ENCODE measurements around the gene ZDHHC22. TPM values are rescaled to one million over a fixed set of nuclear protein-coding genes. Genes with fewer than 3 reads are reported as not detected.

ZDHHC22 gene
- total RNA-seq, 1 experiment from 2014 or later: 0.46 TPM

GRCh38 chr14:77110286-77110685 lies 31.3 kb downstream of the ZDHHC22 start:
- H3K4me3 ChIP-seq (ENCODE audit: low read depth in 2 of 2, low read length in 2 of 2): no peak overlapping the region
- DNase-seq (ENCODE audit: low read depth, low spot score): no peak
- ChIA-PET CTCF (no interaction called here), POLR2A (no interaction called here)
- no peaks in the 10 kb centered on the region for H3K9me3 ChIP-seq (ENCODE audit: control insufficient read depth, insufficient read depth, low read depth, low read length)
- intact Hi-C loops (cut with micrococcal nuclease; ENCODE audit: unreplicated experiment) (no loop called here), in situ Hi-C loops (cut with HindIII; ENCODE audit: low pct_unique_long_range_greater_than_20kb, low sequenced_read_pairs) (no loop called here)
- H3K27ac ChIP-seq (ENCODE audit: low read length): no peak overlapping the region
- TF ChIP-seq CTCF (IDR thresholded peaks at IDR 0.05) (no peak), REST (IDR thresholded peaks at IDR 0.05; ENCODE audit: insufficient read depth in 1 of 2, low read depth in 2 of 2, low read length in 1 of 2) (no peak), TCF7L2 (IDR thresholded peaks at IDR 0.05; ENCODE audit: low read depth, low read length) (no peak), SIN3A (IDR thresholded peaks at IDR 0.05; ENCODE audit: borderline replicate concordance, insufficient read depth, low read depth, low read length) (no peak), POLR2AphosphoS5 (IDR thresholded peaks at IDR 0.05; ENCODE audit: low read depth, low read length) (no peak)
- peaks cover 13% of the 10 kb centered on the region for H3K36me3 ChIP-seq (ENCODE audit: control insufficient read depth, insufficient read depth, low read length)
- no peaks in the 10 kb centered on the region for H3K27me3 ChIP-seq (ENCODE audit: control insufficient read depth, insufficient read depth, low read length)
- ATAC-seq: no peak
- H3K4me1 ChIP-seq (ENCODE audit: control insufficient read depth, insufficient read depth, low read length): no peaks in the 10 kb centered on the region
- BruUV-seq (replicated peaks): no TSS peak

GRCh38 chr14:77109656-77110055 lies 31.9 kb downstream of the ZDHHC22 start:
- ATAC-seq (no peak), DNase-seq (ENCODE audit: low read depth, low spot score) (no peak)
- Histone ChIP-seq H3K4me1 (ENCODE audit: control insufficient read depth, insufficient read depth, low read length) (no peaks in the 10 kb centered on the region), H3K9me3 (ENCODE audit: control insufficient read depth, insufficient read depth, low read depth, low read length) (no peaks in the 10 kb centered on the region), H3K27me3 (ENCODE audit: control insufficient read depth, insufficient read depth, low read length) (no peaks in the 10 kb centered on the region), H3K4me3 (ENCODE audit: low read depth in 2 of 2, low read length in 2 of 2) (no peak overlapping the region), H3K27ac (ENCODE audit: low read length) (no peak overlapping the region), H3K36me3 (ENCODE audit: control insufficient read depth, insufficient read depth, low read length) (peaks cover 12% of the 10 kb centered on the region)
- in situ Hi-C loops (cut with HindIII; ENCODE audit: low pct_unique_long_range_greater_than_20kb, low sequenced_read_pairs): no loop called here
- intact Hi-C loops (cut with micrococcal nuclease; ENCODE audit: unreplicated experiment): no loop called here
- ChIA-PET POLR2A (no interaction called here), CTCF (no interaction called here)
- no TSS peak for BruUV-seq (replicated peaks)
- no peak for TF ChIP-seq POLR2AphosphoS5 (IDR thresholded peaks at IDR 0.05; ENCODE audit: low read depth, low read length)

- ATAC-seq: no peak
- Histone ChIP-seq H3K4me1 (ENCODE audit: control insufficient read depth, insufficient read depth, low read length) (no peaks in the 10 kb centered on the region), H3K36me3 (ENCODE audit: control insufficient read depth, insufficient read depth, low read length) (peaks cover 9% of the 10 kb centered on the region), H3K27me3 (ENCODE audit: control insufficient read depth, insufficient read depth, low read length) (no peaks in the 10 kb centered on the region), H3K4me3 (ENCODE audit: low read depth in 2 of 2, low read length in 2 of 2) (no peak overlapping the region), H3K27ac (ENCODE audit: low read length) (no peak overlapping the region), H3K9me3 (ENCODE audit: control insufficient read depth, insufficient read depth, low read depth, low read length) (no peaks in the 10 kb centered on the region)
- intact Hi-C loops (cut with micrococcal nuclease; ENCODE audit: unreplicated experiment) (no loop called here), in situ Hi-C loops (cut with HindIII; ENCODE audit: low pct_unique_long_range_greater_than_20kb, low sequenced_read_pairs) (no loop called here)
- TF ChIP-seq REST (IDR thresholded peaks at IDR 0.05; ENCODE audit: insufficient read depth in 1 of 2, low read depth in 2 of 2, low read length in 1 of 2) (no peak), CTCF (IDR thresholded peaks at IDR 0.05) (no peak), TCF7L2 (IDR thresholded peaks at IDR 0.05; ENCODE audit: low read depth, low read length) (no peak), POLR2AphosphoS5 (IDR thresholded peaks at IDR 0.05; ENCODE audit: low read depth, low read length) (no peak), SIN3A (IDR thresholded peaks at IDR 0.05; ENCODE audit: borderline replicate concordance, insufficient read depth, low read depth, low read length) (no peak)
- BruUV-seq (replicated peaks): no TSS peak
- CTCF ChIA-PET: no interaction called here
- DNase-seq (ENCODE audit: low read depth, low spot score): no peak
- POLR2A ChIA-PET: no interaction called here
Observed at GRCh38 chr14:77108753-77109152, 32.8 kb downstream of the ZDHHC22 start.
